Sigmoid colon (tissue), 4 donors: ENCODE measurements around the gene ADISSP.

ENCODE experiments used
- EP300 ChIP-seq, 4 donors: sonication (generic); formaldehyde crosslinking; IDR thresholded peaks; one replicate each; pipeline ENCODE4 v1.6.1; 2017; ENCODE audit warnings: antibody characterized with exemption in 4 of 4
- POLR2A ChIP-seq, 2 donors: fragments of 450-650 bp; IDR thresholded peaks; one replicate each; pipeline ENCODE4 v1.6.1; 2016; ENCODE audit warnings: antibody characterized with exemption in 2 of 2, mild to moderate bottlenecking in 2 of 2, moderate library complexity in 2 of 2
- POLR2AphosphoS5 ChIP-seq, 4 donors: sonication (generic); formaldehyde crosslinking; IDR thresholded peaks; one replicate each; pipeline ENCODE4 v1.6.1; 2017; ENCODE audit warnings: antibody characterized with exemption in 4 of 4
- TF ChIP-seq, protein P1 (sequence below), 4 experiments: fragments of 450-650 bp in 3 of 4; fragments of 200-600 bp in 1 of 4; IDR thresholded peaks; one replicate each; pipeline ENCODE4 v1.5.1; 2016 to 2019; ENCODE audit warnings: antibody characterized with exemption in 4 of 4, mild to moderate bottlenecking in 3 of 4, moderate library complexity in 2 of 4

DNA sequence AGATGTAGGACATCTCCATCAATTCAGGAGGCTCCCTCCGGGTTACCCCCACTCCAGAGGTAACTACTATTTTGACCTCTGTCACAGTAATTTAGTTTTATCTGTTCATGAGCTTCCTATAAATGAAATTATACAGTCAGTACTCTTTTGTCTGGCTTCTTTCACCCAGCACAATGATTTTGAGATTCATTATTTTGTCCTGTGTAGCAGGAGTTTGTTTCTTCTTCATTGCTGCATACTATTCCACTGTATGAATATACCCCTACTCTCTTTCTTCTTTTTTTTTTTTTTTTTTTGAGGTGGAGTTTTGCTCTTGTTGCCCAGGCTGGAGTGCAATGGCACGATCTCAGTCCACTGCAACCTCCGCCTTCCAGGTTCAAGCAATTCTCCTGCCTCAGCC lies 41.0 kb upstream of the ADISSP start:
- TF ChIP-seq, protein P1, sequence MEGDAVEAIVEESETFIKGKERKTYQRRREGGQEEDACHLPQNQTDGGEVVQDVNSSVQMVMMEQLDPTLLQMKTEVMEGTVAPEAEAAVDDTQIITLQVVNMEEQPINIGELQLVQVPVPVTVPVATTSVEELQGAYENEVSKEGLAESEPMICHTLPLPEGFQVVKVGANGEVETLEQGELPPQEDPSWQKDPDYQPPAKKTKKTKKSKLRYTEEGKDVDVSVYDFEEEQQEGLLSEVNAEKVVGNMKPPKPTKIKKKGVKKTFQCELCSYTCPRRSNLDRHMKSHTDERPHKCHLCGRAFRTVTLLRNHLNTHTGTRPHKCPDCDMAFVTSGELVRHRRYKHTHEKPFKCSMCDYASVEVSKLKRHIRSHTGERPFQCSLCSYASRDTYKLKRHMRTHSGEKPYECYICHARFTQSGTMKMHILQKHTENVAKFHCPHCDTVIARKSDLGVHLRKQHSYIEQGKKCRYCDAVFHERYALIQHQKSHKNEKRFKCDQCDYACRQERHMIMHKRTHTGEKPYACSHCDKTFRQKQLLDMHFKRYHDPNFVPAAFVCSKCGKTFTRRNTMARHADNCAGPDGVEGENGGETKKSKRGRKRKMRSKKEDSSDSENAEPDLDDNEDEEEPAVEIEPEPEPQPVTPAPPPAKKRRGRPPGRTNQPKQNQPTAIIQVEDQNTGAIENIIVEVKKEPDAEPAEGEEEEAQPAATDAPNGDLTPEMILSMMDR (IDR thresholded peaks at IDR 0.05): no peak
- TF ChIP-seq POLR2A (IDR thresholded peaks at IDR 0.05): no peak
- TF ChIP-seq EP300 (IDR thresholded peaks at IDR 0.05): no peak
- no peak for TF ChIP-seq POLR2AphosphoS5 (IDR thresholded peaks at IDR 0.05)
